Hippocampal formation (tissue), 2 donors: ENCODE data around the gene RAD51.

Experiments used
- DNase-seq, 2 donors: peaks; one replicate each; lab custom pipeline; 2025; lab: John Stamatoyannopoulos, UW

Gene RAD51

DNA sequence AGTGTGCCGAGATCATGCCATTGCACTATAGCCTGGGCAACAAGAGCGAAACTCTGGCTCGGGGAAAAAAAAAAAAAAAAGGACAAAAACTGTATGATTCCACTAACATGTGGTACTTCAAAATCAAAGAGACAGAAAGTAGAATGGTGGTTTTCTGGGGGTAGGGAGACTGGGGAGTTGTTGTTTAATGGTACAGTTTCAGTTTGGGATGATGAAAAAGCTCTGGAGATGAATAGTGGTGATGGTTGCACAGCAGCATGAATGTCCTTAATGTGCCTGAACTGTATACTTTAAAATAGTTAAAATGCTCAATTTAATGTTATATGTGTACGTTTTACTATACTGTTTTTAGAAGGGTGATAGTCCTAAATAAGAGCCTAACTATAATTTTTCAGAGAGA lies 27.4 kb downstream of the RAD51 start:
- DNase-seq = no peak

DNA sequence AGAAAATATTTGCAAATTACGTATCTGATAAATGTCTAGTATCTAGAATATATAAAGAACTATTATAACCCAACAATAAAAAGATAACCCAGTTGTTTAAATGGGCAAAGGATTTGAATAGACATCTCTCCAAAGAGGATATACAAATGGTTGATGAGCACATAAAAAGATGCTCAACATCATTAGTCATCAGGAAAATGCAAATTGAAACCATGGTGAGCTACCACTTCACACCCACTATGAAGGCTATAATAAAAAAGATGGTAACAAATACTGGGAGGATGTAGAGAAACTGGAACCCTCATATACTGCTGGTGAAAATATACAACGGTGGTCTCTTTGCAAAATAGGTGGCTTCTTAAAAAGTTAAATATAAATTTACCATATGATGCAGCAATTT lies 28.0 kb downstream of the RAD51 start:
- no peak for DNase-seq

DNA sequence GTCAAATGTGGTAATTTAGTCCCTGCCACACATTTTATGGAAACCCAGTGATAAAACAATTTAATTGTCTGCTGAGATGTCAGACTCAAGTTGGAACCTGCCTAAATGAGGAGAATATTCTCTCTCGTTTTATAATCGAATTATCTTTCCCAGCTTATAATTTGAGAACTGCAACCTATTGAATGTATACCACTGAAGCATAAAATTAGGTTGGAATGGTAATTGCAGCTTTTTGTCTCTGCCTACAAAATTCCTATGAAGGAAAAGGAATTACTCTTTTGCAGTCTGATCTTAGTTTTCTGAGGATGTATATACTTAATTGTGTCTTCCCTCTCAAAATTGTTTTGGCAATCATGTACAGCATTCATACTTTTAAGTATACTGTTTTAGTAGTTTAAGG lies 28.9 kb downstream of the RAD51 start:
- no peak for DNase-seq

DNA sequence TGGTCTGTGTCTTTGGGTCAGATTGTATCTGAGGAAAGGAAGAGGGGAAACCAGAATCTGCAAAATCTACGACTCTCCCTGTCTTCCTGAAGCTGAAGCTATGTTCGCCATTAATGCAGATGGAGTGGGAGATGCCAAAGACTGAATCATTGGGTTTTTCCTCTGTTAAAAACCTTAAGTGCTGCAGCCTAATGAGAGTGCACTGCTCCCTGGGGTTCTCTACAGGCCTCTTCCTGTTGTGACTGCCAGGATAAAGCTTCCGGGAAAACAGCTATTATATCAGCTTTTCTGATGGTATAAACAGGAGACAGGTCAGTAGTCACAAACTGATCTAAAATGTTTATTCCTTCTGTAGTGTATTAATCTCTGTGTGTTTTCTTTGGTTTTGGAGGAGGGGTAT lies 36.1 kb downstream of the RAD51 start:
- DNase-seq = no peak

DNA sequence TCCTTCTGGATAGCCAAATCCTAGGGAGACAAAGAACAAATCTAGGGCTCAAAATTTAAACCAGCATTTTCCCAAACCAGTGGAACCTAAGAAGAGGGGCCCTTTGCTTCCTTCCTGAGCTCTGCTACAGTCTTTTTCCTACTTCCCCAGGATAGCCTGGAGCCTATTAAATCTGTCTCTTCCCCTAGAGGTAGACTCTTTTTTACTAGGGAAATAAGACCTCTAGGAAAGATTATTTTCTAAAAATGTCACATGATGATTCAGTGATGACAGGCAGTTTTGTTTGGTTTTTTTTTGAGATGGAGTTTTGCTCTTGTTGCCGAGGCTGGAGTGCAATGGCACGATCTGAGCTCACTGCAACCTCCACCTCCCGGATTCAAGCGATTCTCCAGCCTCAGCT lies 41.6 kb downstream of the RAD51 start:
- no peak for DNase-seq

DNA sequence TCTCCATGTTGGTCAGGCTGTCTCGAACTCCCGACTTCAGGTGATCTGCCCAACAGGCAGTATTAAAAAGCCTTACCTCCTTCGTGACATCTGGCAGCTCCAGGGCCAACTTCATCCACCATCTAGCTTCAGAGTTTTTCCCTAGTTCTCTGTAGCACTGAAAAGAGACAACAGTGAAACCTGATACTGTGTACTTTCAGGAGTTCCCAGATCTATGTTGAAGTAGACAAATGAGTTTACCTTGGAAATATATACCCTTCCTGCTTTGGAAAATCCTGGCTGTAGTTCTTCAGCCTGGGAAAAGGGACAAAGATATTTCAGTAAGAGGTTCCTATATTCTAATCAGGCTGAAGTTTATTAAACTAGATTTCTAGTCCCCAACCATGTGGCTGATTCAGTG lies 42.1 kb downstream of the RAD51 start:
- DNase-seq = no peak

DNA sequence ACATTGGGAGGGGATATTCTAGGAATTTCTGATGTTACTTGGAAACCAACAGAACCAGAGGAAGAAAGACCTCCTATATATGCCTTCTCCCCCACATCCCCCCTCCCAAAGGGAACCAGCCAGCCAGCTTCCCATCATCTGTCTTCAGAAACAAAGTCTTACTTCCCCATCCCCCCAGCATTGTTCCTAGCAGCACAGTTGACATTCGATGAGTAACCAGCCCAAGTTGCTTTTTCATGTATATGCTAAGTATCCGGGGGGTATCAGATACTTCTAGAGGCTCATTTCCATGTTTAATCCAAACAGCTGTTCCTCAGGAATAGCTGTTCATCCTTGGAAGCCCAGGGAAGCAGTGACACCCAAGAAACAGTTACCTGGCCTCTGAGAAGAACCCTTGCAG lies 44.1 kb downstream of the RAD51 start:
- no peak for DNase-seq

DNA sequence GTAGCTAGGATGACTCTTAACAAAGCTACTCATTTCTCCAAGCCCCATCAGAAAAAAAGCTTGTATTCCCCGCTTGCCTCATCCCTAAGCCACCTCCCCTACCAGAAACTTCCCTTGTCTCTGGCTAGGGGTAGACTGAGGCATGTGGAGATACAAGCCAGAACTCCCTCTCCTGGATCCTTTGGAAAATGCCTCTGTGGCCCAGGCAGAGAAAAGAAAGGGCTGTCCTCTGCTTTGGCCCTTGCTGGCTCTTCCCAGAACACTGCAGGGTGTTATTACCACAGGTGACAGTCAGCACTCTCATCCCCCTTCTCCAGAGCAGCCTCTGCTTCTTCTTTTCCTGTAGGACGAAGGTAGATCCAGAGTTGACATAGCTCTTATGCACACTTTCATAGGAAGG lies 44.9 kb downstream of the RAD51 start:
- DNase-seq = no peak

DNA sequence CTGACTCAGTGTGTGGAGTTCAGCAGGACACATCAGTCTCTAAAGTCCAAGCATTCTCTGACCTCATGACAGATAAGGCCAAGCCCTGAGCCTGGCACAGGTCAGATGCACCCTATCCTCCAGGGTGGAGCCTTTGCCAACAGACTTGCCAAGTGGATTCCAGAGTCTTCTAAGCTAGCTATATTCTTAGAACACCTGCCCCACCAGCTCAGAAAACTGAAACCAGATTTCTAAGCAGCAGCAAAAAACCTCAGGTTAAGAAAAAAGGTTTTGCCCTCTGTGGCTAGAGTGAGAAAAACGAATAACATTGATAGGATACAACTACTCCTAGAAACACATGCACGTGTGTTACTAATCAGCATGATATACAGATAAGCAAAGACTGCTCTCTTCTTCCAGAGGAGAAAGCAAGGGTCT lies 48.5 kb downstream of the RAD51 start:
- DNase-seq = no peak

DNA sequence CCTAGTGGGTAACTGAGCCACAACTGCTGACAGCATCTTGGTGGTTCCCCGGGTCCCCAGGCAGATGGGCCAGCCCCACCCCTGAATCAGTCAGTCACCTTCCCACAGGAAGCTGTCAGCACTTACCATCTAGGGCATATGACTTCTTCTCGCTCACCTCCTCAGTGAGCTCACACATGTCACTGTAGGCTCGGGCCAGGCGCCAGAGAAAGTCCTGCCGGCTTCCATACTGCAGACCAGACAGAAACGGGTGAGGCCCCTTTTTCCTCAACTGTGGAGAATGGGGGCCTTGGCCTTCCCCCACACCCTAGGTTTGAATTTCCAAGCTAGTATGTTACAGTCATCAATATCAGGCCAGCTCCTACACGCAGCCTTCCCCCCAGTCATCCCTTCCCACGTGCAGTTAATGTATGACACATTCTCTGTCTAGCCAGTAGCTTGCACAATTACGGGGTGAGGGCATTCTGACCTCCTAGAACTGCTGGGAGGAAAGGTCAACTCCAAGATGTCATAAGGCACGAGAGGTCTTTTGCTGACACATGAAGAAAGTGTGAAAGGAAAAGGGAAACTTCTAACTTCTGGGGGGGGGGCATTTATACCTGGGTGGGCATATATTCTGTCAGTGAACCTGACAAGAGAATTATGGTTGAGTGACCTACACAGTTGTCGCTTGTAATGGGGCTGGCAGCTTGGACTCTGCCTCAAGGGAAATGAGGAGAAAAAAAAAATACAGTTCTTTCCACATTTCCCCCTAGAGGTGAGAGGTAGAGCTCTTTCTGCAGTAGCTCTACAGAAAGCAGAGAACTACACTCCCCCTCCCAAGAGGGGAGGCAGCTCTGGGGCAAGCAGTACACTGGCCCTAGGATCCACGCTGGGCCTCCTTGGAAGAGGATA lies 49.2 kb downstream of the RAD51 start:
- DNase-seq = no peak

DNA sequence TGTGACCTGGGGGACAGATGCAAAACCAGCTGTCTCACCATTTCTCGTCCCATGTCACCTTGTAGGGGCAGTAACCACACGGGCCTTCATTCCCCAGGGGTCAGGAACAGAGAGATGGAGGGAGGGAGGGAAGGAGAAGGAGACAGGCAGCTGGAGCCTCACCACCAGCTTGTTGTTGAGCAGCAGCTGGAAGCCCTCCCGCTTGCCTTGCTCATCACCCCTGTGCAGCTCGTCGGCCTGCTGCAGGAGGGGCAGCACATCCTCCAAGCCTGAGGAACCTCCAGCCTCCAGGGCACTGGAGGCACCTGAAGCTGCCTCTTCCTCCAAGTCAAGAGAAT lies 49.8 kb downstream of the RAD51 start:
- DNase-seq = no peak

DNA sequence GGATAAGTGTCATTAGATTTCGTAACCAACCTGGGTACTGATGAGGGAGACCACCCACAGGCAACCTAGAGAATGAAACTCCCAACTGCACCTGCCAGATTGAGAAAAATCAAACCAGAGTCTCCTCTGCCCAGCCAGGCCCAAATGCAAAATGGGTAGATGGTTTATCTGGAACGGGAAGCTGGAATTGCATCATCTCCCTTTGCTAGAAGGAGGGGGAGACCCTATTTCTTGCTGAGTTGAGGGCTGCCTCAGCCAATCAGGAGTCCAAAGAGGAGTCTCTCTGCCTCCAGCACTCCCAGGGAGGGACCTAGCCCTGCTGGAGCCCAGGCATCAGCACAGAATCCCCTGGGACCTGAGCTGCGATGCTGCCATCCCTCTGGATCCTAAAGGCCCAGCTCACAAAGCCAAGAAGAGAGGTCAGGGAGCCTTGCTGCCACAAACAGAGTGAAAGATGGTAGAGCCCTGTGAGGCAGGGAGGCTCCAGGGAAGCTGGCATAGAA lies 52.0 kb downstream of the RAD51 start:
- DNase-seq = no peak

DNA sequence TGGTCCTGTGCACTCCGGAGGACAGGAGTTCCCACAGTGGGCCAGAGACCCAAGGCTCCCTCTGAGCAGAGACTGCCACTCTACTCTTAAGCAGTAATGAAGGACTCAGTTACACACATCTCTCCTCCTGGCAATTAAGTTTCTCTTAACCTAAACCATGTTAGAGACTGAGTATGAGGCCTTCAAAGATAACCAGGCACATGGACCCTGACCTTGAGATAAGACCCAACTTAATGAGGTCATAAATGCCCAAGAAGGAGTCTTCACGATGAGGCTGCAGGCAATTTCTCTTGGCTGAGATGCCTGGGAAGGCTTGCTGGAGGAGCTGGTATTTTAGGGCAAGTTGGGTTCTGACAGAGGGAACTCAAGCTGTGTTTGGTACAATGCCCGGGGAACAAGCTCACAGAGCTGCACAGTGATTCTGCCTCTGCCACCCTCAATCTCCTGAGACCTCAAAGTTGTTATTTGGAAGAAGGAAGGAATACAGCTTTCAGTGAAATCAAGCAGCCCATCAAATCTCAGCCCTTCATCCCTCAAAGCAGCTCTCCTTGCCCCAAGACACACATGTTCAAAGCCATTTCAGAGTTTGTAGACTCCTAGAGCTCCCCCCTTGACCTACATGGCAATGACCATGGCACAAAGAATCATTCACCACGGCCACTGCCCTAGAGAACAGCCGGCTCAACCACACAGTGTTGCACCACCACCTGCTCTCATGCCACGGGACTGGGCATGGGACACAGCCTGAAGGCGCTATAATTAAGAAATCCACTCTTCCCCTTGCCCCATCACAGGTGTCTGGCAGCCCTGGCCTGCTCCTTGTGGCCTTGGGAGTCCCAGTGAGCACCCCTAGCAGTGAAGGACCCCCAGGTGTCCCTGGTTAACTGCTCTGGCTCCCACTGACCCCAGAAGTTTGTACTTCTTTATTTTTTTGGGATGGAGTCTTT lies 53.0 kb downstream of the RAD51 start:
- no peak for DNase-seq

DNA sequence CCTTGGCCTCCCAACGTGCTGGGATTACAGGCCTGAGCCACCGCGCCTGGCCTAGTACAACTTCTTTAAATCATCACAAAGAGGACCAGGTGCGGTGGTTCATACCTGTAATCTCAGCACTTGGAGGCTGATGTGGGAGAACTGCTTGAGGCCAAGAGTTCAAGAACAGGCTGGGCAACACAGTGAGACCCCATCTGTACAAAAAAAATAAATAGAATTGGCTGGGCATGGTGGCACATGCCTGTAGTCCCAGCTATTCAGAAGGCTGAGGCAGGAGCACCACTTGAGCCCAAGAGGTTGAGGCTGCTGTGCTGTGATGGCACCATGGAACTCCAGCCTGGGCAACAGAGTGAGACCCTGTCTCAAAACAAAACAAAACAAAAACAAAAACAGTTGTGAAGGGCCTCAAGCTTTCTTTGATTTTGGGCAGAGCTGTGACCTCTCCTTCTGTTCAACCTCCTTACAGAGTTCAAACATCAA lies 54.2 kb downstream of the RAD51 start:
- no peak for DNase-seq

DNA sequence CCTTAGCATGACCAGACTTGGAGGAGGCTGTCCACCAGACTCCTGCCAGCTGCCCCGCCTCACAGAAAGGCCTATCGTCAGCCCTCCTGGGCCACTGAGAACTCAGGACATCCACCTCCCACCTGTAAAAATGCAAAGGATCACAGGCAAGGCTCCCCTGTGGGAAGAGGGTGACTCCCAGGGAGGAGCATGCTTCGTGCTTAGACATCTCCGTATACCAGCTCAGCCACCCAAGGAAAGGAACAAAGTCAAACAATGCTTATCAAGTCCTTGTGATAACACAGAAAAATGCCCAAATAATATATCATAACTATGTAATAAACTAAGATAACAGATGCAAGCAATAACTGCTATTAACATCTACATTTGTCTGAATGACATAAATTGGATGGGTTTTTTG lies 55.9 kb downstream of the RAD51 start:
- DNase-seq = no peak

DNA sequence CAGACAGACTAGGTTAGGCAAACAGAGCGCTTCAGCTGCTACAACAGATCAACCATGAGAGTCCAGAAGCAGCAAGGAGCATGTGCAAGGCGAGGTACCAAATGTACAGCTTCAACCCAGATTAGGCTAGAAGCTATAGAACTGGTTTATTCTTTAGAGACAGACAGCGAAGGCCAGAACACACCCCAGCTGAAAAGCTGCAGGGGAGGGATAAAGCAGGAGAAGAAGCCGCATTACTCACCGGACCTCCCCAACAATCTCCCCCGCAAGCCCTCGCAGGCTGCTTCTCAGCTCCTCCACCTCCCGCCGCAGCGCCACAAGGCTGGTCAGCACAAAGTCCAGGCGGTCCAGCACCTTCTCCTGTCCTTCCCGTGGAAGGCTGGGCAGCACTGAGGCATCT lies 56.8 kb downstream of the RAD51 start:
- DNase-seq = no peak

DNA sequence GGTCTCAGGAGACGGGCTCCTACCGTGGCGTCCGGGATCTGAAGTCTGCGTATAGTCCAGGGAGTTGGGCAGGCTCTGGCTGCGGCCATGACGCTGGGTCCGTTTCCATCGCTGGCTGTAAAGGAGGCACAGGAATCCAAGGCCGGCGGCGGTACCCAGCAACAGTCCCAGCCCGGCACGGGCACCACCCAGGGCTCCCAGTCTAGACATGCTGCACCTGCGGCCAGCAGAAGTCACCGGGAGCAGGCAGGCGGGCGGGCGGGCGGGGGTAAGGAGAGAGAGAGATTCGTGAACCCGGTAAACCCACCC lies 59.6 kb downstream of the RAD51 start:
- DNase-seq = no peak

DNA sequence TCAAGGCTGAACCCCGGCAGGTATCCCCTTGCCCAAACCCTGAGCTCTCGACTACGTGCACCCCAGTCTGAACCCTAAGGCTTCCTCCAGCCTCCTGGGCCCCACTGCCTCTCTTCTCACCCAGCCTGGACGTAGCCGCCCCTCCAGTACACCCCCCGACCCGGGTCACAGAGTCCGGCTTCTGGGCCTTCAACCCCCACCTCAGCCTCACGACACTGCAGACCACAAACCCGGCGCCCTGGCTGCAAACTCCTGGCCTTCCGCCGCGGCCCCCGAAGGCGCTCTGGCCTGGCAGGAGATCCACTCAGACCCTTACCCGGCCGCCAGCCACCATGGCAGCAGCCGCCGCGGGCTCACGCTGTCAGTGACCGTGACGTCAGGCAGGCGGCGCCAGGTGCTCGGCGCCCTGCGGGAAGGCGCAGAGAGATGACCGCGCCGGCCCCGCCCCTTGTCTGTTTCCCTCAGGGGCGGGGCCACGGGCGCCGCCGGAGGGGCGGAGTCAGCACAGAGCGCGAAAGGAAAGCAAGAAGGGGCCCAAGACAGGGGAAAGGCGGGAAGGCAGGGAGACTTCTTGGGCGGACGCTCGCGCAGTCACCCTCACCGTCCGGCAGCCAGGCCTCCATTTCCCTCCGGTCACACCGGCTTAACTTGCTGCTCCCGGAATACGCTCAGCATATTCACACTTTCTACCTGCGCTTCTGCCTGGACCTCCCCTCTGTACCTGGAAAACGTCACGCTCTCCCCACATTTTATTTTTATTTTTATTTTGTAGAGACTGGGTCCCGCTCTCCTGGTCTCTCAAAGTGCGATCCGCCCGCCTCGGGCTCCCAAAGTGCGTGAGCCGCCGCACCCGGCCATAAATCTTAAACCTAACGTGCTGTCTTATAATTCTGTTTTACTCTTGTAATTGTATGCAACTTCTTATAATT lies 60.2 kb downstream of the RAD51 start, which contains the start of gene RMDN3:
Gene RMDN3, minus strand, starts transcription at position 372 of the 929 bp plus-strand sequence. CDS start 471 bp downstream, outside the sequence.
- DNase-seq = peak; percentile 88

DNA sequence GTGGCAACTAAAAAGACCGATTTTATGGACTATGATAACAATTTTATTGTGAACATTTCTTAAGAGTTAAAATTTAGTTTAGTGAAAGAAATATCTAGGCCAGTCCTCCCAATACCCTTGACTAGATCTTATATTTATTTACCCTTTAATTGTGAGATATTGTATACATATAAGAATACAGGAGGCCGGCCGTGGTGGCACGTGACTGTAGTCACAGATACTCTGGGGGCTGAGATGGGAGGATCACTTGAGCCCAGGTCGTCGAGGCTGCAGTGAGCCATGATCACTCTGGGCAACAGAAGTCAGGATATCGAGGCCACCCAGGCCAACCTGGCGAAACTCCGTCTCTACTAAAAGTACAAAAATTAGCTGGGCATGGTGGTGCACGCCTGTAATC lies 60.8 kb downstream of the RAD51 start:
- DNase-seq = no peak

DNA sequence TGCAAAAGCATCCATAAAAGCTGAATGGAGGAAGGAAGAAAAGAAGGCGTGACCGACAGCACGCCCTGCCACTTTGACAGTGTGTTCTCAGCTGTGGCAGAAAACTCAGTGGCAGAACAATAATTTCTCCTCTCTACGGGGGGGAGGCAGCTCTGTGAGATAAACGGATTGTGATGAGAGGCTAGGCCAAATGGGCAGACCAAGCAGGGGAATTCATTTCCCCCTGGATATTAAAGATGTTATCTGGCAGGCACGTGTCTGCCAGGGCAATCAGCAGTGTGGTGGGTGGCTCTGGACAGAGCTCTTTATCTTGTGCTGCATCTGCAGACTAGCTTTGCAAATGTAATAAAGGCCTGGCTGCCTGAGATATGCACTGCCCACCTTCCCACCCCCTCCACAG lies 62.0 kb downstream of the RAD51 start:
- no peak for DNase-seq

DNA sequence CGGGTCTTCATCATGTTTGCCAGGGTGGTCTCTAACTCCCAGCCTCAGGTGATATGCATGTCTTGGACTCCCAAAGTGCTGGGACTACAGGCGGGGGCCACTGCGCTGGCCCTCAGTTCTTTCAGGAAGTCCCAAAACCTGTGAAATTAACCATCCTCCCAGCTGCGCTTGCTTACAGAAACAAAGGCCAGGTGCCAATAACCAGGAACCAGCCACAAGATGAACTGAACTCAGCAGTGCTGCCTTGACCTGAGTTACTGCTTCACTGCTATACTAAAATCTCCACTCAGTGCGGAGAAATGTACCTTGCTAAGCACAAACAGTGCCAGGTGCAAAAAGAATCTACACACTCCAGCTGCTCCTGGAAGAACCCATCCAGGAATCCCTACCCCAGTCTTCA lies 65.0 kb downstream of the RAD51 start:
- no peak for DNase-seq
